ENCODE data around the gene TNN. TPM values are rescaled to one million over a fixed set of nuclear protein-coding genes. Genes with fewer than 3 reads are reported as not detected.

TNN gene
- total and polyA plus RNA-seq, 2 experiments from 2014 or later, result 0.18 to 0.31 TPM

DNA sequence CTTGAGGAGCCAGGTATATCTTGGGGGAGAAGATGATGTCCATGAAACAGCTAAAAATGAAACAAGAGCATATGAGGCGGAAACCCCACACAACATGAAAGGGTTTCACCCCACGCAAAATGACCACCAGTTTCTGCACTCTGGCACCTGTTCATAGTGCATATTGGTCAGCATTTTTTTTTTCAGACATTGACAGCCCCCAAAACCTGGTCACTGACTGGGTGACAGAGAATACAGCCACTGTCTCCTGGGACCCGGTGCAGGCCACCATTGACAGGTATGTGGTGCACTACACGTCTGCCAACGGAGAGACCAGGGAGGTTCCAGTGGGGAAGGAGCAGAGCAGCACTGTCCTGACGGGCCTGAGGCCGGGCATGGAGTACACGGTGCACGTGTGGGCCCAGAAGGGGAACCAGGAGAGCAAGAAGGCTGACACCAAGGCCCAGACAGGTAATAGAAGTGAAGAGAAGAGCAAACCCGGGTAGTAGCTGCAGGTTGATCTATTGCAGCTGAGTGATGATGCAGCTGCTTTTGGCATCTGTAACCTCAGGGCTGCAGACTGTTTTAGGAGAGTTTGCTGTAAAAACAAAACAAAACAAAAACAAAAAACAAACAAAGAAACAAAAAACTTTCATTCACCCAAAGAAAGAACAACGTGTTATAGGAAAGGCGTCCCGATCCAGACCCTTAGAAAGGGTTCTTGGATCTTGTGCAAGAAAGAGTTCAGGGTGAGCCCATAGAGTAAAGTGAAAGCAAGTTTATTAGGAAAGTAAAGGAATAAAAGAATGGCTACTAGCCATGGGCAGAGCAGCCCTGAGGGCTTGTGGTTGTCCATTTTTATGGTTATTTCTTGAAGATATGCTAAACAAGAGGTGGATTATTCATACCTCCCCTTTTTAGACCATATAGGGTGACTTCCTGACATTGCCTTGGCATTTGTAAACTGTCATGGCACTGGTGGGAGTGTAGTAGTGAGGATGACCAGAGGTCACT, 51.0 kb downstream of the TNN start:
- no peaks in the 10 kb centered on the region for H3K4me1 ChIP-seq (ENCODE audit: insufficient read depth)
- no peaks in the 10 kb centered on the region; the same call in 2 of the 3 replicates for H3K36me3 Mint-ChIP-seq (ENCODE audit: low read depth)
- no peak overlapping the region for H2AFZ ChIP-seq
- peaks cover 5% of the 10 kb centered on the region for H3K27me3 Mint-ChIP-seq (ENCODE audit: insufficient read depth, low read depth, poor library complexity)
- no peak overlapping the region for H3K27ac Mint-ChIP-seq
- DNase-seq (ENCODE audit: low spot score) (no peak), ATAC-seq (no peak)
- no peaks in the 10 kb centered on the region for H3F3A ChIP-seq (replicated peaks; ENCODE audit: low read depth)
- H3K4me1 Mint-ChIP-seq, result no peaks in the 10 kb centered on the region
- no peak overlapping the region for H3K4me3 ChIP-seq
- no peaks in the 10 kb centered on the region for H3K27me3 ChIP-seq (ENCODE audit: insufficient read depth)
- H3K36me3 ChIP-seq (ENCODE audit: insufficient read depth), result no peaks in the 10 kb centered on the region
- TF ChIP-seq, protein P1, sequence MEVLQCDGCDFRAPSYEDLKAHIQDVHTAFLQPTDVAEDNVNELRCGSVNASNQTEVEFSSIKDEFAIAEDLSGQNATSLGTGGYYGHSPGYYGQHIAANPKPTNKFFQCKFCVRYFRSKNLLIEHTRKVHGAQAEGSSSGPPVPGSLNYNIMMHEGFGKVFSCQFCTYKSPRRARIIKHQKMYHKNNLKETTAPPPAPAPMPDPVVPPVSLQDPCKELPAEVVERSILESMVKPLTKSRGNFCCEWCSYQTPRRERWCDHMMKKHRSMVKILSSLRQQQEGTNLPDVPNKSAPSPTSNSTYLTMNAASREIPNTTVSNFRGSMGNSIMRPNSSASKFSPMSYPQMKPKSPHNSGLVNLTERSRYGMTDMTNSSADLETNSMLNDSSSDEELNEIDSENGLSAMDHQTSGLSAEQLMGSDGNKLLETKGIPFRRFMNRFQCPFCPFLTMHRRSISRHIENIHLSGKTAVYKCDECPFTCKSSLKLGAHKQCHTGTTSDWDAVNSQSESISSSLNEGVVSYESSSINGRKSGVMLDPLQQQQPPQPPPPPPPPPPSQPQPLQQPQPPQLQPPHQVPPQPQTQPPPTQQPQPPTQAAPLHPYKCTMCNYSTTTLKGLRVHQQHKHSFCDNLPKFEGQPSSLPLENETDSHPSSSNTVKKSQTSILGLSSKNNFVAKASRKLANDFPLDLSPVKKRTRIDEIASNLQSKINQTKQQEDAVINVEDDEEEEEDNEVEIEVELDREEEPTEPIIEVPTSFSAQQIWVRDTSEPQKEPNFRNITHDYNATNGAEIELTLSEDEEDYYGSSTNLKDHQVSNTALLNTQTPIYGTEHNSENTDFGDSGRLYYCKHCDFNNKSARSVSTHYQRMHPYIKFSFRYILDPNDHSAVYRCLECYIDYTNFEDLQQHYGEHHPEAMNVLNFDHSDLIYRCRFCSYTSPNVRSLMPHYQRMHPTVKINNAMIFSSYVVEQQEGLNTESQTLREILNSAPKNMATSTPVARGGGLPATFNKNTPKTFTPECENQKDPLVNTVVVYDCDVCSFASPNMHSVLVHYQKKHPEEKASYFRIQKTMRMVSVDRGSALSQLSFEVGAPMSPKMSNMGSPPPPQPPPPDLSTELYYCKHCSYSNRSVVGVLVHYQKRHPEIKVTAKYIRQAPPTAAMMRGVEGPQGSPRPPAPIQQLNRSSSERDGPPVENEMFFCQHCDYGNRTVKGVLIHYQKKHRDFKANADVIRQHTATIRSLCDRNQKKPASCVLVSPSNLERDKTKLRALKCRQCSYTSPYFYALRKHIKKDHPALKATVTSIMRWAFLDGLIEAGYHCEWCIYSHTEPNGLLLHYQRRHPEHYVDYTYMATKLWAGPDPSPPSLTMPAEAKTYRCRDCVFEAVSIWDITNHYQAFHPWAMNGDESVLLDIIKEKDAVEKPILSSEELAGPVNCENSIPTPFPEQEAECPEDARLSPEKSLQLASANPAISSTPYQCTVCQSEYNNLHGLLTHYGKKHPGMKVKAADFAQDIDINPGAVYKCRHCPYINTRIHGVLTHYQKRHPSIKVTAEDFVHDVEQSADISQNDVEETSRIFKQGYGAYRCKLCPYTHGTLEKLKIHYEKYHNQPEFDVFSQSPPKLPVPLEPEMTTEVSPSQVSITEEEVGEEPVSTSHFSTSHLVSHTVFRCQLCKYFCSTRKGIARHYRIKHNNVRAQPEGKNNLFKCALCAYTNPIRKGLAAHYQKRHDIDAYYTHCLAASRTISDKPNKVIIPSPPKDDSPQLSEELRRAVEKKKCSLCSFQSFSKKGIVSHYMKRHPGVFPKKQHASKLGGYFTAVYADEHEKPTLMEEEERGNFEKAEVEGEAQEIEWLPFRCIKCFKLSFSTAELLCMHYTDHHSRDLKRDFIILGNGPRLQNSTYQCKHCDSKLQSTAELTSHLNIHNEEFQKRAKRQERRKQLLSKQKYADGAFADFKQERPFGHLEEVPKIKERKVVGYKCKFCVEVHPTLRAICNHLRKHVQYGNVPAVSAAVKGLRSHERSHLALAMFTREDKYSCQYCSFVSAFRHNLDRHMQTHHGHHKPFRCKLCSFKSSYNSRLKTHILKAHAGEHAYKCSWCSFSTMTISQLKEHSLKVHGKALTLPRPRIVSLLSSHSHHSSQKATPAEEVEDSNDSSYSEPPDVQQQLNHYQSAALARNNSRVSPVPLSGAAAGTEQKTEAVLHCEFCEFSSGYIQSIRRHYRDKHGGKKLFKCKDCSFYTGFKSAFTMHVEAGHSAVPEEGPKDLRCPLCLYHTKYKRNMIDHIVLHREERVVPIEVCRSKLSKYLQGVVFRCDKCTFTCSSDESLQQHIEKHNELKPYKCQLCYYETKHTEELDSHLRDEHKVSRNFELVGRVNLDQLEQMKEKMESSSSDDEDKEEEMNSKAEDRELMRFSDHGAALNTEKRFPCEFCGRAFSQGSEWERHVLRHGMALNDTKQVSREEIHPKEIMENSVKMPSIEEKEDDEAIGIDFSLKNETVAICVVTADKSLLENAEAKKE (CRISPR knock-in tag; IDR thresholded peaks at IDR 0.05), result no peak
- TF ChIP-seq STAT1 (IDR thresholded peaks at IDR 0.05; ENCODE audit: unreplicated experiment), result no peak
- no peak for TF ChIP-seq ZNF114 (CRISPR knock-in tag; IDR thresholded peaks at IDR 0.05)
- TF ChIP-seq, protein P2, sequence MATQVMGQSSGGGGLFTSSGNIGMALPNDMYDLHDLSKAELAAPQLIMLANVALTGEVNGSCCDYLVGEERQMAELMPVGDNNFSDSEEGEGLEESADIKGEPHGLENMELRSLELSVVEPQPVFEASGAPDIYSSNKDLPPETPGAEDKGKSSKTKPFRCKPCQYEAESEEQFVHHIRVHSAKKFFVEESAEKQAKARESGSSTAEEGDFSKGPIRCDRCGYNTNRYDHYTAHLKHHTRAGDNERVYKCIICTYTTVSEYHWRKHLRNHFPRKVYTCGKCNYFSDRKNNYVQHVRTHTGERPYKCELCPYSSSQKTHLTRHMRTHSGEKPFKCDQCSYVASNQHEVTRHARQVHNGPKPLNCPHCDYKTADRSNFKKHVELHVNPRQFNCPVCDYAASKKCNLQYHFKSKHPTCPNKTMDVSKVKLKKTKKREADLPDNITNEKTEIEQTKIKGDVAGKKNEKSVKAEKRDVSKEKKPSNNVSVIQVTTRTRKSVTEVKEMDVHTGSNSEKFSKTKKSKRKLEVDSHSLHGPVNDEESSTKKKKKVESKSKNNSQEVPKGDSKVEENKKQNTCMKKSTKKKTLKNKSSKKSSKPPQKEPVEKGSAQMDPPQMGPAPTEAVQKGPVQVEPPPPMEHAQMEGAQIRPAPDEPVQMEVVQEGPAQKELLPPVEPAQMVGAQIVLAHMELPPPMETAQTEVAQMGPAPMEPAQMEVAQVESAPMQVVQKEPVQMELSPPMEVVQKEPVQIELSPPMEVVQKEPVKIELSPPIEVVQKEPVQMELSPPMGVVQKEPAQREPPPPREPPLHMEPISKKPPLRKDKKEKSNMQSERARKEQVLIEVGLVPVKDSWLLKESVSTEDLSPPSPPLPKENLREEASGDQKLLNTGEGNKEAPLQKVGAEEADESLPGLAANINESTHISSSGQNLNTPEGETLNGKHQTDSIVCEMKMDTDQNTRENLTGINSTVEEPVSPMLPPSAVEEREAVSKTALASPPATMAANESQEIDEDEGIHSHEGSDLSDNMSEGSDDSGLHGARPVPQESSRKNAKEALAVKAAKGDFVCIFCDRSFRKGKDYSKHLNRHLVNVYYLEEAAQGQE (IDR thresholded peaks at IDR 0.05; ENCODE audit: unreplicated experiment), result no peak
- TF ChIP-seq POLR2AphosphoS5 (IDR thresholded peaks at IDR 0.05; ENCODE audit: low read depth), result no peak
- no peaks in the 10 kb centered on the region for H3K9me2 ChIP-seq (ENCODE audit: insufficient read depth)
- no peaks in the 10 kb centered on the region for H3K79me2 ChIP-seq (replicated peaks; ENCODE audit: insufficient read depth)
- H3K27ac ChIP-seq (ENCODE audit: low read depth), result no peak overlapping the region
- H3K4me3 Mint-ChIP-seq, result no peak overlapping the region
- H4K20me1 ChIP-seq (replicated peaks; ENCODE audit: insufficient read depth), result no peaks in the 10 kb centered on the region
- peaks cover 6% of the 10 kb centered on the region for H3K9me3 Mint-ChIP-seq
- no peak overlapping the region for H3K4me2 ChIP-seq

Data from GM23338 (cell line).